ENCODE measurements around the gene ZEB1.

DNA sequence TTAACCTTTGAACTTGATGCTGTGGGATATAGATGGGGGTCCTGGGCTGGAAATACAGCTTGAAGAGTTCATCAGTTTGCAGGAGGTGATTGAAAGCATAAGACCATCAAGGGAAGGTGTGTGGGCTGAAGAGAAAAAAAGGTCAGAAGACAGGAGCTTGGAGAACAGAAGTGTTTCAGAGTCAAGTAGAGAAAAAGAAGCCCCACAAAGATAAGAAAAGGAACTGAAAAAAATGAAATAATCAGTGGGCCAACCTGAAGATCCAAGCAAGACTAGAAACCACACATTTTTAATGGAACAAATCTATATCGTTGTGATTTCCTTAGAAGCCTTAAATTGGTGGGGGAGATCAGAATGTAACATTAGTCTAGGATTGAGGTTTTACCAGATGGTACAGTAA is 22.5 kb downstream of the ZEB1 start:
- TF ChIP-seq, protein P1, sequence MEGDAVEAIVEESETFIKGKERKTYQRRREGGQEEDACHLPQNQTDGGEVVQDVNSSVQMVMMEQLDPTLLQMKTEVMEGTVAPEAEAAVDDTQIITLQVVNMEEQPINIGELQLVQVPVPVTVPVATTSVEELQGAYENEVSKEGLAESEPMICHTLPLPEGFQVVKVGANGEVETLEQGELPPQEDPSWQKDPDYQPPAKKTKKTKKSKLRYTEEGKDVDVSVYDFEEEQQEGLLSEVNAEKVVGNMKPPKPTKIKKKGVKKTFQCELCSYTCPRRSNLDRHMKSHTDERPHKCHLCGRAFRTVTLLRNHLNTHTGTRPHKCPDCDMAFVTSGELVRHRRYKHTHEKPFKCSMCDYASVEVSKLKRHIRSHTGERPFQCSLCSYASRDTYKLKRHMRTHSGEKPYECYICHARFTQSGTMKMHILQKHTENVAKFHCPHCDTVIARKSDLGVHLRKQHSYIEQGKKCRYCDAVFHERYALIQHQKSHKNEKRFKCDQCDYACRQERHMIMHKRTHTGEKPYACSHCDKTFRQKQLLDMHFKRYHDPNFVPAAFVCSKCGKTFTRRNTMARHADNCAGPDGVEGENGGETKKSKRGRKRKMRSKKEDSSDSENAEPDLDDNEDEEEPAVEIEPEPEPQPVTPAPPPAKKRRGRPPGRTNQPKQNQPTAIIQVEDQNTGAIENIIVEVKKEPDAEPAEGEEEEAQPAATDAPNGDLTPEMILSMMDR (IDR thresholded peaks at IDR 0.05), result no peak
- no peak for TF ChIP-seq POLR2A (IDR thresholded peaks at IDR 0.05)

All from sigmoid colon (tissue), 3 donors.